ENCODE data around the gene KCP.

Gene KCP

DNA sequence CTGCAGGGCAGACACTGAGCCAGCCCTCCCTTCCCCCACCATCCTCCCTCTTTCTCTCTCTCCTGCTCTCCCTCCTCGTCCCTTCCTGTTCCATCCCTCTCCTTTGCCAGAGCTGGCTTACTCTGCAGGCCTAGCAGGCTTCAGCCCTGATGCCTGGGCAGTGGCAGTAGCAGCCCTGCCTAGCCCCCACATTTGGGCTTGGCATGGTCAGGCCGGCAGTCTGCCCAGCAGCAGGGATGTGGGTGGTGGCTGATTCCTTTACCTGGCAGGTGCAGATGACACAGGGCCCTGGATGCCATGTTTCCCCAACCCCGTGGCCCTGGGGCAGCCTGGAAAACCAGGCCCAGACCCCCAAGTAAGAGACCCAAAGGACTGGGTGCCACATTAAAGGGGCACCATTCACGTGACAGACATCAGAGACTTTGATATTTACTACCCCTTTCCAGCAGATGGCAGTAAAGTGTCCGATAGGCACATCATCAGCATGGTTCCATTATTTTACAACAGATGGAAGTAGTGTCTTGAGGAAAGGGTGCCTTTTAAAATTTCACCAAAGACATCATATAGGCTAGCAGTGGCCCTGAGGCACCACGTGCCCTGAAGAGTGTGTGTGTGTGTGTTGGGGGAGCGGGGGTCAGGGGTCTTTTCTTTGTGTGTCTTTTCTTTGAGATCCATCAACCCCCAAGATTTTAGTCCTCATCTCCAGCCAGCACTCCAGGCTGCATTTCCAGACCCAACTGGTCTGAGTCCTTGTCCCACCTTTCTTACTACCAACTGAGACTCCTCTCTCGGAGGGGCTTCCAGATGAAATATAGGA is 5.9 kb downstream of the KCP start:
- no peak for DNase-seq

DNA sequence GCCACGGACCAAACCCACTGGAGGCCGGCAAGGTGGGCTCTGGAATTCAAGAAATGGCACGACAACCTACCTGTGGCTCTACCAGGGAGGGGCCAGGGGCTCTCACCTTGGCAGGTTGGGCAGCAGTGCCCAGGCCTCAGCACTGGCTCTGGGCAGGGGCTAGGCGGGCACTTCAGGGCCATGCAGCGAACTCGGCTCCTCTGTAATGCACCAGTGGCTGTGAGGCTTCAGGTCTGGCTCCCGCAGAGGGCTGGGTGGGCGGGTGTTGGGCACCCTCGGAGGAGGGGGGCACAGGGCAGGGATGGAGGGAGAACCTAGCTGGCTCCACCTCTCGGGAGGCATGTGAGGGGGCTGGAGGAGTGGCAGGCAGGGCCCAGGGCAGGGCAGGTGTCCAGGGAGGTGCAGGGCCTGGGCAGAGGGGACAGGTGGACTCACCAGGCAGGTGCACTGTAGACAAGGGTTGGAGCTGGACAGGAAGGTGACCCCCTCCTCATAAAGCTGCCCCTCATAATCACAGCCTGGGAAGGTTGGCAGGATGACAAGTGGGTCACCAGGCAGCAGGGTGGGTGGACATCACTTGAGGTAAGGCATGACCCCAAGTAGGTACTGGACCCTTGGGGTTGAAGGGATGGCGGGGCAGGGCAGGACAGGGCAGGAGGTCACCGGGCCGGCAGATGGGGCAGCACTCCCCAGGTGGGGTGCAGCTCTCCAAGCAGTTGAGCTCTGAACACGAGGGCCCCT is 6.7 kb downstream of the KCP start:
- DNase-seq = no peak

DNA sequence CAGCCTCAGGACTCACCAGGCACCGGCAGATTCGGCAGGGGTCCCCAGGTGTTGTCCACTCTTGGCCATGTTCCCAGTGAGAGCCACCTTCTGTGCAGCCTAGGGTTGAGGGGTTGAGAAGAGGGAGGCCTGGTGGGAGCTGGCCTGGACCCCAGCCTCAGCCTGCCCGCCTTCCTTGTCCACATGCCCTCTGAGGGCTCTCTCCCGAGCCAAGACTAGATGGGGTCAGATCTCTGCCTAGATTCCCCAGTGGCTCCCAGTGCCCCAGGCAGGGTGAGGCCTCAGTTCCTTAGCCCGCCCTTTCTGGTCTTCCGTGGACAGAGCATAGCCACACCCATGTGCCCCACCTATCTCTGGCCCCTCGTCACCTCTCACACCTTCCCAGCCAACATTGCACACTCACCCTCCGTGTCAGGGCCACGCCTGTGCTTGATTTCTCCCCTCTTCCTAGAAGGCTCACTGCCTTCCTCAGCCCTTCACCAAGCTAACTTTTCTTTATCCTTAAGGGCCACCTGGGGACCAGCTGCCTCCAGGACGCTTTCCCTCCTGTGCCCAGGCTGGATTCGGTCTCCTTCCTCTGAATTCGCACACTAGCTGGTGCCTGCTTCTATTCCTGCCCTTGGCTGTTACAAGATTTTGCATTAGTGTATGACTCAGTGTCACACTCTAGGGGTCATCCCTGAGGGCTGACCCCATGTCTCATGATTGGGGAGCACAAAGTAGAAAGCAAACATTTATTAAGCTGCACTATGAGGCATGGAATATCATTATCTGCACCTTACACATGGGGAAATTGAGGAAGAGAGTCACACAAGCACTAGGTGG is 7.5 kb downstream of the KCP start:
- DNase-seq = no peak

DNA sequence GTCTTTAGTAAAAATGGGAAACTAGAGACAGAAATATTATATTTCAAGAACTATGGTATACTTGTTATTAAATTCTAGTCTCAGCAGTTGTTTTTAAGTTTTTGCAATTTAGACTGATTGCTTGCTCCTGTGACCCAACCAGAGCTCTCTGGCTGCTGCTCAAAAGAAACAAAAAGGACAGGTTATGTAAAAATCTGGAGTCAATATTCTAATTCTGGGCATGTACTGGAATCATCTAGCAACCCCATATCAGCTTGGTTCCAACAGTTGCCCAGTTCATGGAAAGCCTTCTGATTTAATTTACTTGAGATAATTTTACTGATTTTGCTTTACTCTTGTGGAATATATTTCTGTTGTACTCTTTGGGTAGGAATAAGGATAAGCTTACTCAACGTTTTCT is 10.3 kb downstream of the KCP start:
- DNase-seq = no peak

DNA sequence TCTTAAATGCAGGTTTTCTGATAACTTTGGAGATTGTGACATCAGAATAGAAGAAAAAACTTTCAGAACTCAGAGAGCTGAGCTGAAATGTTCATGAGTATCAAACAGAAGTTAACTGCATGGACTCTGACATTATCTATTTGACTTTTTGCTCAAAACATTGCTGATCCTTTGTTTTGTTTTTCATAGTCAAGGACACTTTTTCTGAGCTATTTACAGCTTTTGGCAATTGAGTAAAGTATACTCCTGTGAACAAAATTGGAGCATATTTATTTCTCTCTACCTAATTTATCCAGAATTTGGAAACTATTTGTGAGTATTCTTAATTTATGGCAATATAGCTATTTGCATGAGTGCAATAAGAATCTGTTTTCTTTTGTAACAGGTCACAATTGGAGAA is 11.1 kb downstream of the KCP start:
- DNase-seq = no peak

DNA sequence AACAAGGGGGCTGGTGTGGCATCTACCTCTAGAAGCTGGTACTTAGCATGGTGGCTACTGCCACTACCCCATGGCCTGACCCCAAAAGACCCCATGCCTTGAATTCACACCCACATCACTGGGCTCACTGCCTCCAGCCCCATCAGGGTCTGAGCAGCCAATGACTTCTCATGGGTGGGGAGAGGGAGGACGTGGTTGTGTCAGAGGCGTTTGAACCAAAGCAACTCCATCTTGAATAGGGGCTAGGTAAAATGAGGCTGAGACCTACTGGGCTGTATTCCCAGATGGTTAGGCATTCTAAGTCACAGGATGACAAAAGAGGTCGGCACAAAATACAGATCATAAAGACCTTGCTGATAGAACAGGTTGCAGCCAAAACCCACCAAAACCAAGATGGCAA is 15.2 kb downstream of the KCP start:
- no peak for DNase-seq

DNA sequence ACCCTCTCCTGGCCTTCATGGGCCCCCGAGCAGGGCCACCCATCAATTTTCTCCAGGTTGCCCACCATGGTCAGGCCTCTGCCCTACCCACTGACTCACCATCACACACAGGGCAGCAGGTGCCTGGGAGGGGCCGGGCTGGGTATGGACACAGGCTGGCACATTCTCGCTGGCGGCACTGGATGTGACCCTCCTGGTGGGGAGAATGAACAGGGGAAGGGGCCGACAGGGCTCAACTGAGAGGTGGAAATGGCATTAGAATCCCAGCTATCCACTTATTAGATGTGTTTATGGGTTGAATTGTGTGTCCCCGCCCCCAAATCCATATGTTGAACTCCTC is 16.4 kb downstream of the KCP start:
- no peak for DNase-seq

DNA sequence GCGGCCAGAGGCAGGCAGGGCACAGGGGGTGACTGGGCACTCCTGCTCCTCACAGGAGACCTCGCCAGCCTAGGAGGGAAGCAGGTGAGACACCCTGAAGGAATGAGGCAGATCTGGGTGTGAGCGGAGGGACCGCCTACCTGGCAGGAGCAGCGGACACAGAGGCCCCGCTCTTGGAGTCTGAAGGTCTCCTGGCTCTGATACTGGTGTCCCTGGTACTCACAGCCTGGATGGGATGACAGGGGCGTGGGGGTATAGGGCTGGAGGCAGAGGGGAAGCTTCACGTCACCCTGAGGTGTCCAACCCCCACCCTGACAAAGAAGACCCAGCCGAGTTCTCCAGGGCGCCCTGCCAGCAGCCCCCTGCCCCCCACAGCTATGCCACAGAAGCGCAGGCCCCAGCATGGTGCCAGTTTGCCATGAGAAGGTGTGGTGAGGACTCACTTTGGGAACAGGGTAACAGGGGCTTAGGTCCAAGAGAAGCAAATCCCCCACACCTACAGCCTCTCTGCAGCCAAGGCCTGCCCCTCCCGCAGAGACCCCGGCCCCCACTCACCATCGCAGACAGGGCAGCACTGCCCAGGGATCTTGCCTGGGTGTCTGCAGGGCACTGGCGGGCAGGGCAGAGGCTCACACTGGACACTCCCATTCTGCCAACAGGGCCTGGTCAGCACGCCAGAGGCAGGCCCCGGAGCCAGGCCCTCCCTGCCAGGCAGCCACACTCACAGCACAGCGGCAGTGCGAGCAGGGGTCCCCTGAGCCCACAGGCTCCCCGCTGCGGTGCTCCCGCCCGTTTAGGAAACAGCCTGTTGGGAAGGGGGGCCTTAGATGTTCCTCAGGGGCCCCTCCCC is 17.0 kb downstream of the KCP start:
- DNase-seq = no peak

DNA sequence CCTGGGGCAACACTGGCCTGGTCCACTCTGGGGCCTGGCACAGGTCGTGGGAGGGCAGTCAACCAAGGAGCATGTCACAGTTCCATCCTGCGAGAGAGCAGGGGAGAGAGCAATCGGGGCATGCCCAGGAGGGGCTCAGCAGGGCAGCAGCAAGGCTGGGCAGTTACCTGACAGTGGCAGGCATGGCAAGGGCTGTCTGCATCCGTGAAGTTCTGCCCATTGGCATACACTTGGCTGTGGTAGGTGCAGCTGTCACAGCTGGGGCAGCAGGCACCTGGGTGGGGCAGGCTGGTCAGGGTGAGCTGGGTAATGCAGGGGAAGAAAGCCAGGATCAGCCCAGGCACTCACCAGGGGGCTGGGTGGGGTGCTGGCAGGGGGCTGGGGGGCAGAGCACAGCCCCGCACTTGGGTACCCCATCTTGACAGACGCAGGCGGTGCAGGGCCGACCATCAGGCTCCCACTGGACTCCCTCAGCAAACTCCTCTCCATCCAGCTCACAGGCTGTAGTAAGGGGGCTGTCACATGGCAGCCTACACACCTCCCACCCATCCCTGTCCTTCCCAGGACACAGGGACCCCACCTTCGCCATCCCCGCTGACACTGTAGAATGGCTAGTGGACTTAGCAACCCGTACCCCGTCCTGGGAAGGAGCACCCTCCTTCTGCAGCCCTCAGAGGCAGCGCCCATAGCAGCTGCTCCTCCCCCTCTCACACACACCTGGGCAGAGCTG is 17.8 kb downstream of the KCP start:
- DNase-seq = no peak

DNA sequence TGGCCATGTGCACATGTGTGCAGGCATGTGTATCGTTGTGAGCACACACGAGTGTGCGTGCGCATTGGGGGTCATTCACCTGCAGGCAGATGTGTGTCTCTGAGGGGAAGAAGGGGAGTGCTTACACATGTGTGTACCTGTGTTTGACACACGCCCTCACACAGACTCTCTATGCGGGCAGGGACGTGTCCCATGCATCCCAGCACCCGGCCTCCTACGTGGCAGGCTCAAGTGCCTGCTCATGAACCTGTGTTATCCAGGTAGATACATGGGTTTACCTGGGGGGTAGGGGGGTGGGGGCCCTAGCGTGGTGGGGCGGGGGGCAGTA is 18.6 kb downstream of the KCP start:
- DNase-seq = no peak

DNA sequence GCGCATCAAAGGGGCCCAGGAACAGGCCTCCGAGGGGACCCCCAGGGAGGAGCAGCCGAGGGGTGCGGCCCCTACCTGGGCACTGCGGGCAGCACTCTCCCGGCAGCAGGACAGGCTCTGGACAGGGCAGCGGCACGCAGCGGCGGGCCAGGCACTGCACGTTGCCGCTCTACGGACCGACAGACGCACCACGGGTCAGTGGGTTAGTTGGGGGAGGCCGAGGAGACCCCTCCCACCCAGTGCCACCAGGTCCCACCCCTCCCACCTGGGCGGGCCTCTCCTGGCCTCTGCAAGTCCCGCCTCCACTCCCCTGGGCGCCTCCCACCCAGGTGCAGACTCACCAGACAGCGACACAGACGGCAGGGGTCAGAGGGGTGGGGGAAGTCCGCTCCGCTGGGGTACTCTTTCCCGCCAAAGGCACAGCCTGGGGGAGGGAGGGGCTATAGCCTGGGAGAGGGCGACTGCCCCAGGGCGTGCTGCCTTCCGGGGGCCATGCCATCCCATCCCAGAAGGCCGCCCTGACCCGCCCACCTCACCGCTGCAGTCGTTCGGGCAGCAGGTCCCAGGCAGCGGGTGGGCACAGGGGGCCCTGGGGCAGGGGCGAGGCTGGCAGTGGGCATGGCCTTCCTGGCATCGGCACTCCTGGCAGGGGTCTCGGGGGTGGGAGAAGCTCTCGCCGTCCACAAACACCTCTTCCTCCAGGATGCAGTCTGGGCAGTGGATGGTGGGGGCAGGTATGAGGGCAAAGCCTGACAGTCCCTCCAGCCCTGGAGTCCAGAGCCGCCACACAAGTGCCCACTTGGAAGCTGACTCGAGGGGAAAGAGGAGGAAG is 19.2 kb downstream of the KCP start:
- no peak for DNase-seq

DNA sequence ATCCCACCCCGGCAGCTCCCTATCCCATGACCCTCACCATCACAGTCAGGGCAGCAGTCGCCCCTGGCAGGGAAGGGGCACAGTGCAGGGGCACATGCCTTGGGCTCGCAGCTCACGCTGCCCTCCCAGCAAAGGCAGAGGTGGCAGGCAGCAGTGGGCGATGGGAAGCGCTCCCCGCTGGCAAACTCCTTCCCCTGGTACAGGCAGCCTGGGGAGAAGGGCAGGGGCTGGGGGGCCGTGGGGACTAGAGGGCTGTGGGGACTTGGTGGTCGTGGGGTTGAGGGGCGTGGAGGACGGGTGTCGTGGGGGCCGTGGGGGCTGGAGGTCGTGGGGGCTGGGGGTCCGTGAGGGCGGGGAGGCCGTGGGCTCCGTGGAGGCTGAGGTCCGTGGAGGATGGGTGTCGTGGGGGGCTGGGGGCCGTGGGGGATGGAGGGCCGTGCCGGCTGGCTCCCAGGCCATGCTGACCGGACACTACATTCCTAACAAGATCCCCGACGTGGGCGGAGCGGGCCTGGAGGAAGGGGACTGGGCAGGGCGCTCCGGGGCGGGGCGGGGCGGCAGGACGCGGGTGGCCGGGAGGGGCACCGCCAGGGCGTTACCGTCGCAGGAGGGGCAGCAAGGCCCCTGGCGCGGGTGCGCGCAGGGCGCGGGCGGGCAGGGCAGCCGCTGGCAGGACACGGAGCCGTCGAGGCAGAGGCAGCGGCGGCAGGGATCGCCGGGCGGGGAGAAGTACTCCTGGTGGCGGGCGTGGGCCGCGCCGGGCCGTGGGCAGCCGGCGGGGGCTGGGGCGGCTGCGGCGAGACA is 20.0 kb downstream of the KCP start:
- DNase-seq = no peak

DNA sequence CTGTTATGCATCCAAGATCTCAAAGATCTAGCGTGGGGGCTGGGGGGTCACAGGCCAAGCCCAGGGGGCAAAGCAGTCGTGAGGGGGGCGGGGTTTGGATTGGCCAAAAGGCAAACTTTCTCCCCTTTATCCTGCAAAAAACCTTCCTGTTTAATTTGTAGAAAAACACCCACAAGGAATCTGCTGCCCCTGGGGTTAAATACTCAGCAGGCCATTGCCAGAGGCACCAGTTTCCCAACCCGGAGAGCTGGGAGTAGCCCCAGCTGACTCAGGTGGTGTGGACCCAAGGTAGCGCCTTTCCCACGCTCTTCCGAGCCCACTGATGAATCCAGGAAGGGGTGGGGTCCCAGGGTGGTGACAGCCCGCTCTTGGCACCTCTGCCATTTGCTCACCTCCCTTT is 21.4 kb downstream of the KCP start:
- DNase-seq = no peak

DNA sequence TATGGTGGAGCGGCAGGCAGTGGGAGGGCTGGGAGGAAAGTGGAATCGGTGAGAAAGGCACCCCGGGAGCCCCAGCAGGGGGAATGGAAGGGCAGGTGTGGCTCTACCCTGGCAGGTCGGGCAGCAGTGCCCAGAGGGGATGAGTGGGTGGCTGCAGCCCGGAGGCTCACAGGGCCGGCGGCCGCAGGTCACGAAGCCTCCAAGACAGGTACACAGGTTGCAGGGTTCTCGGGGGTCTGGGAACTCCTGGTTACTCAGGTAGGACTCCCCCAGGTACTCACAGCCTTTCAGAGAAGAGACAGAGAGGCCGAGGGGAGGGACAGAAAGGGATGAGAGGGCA is 21.8 kb downstream of the KCP start:
- no peak for DNase-seq

DNA sequence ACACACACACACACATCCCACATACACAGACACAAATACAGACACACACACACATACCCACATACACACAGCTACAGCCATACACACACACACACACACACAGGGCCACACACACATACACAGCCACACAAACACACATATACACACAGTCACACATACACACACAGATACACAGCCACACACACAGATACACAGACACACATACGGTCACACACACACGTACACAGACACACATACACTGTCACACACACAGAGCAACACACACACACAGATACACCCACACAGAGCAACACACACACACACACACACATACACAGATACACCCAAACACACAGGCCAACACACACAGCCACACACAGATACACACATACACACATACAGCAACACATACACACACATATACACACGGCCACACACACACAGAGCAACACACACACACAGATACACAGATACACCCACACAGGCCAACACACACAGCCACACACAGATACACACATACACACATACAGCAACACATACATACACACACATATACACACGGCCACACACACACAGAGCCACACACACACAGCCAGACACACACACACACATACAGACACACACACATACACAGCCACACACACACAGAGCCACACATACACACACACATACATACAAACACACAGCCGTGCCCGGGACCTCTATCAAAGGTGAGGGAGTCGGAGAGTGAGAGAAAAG is 22.3 kb downstream of the KCP start:
- no peak for DNase-seq

DNA sequence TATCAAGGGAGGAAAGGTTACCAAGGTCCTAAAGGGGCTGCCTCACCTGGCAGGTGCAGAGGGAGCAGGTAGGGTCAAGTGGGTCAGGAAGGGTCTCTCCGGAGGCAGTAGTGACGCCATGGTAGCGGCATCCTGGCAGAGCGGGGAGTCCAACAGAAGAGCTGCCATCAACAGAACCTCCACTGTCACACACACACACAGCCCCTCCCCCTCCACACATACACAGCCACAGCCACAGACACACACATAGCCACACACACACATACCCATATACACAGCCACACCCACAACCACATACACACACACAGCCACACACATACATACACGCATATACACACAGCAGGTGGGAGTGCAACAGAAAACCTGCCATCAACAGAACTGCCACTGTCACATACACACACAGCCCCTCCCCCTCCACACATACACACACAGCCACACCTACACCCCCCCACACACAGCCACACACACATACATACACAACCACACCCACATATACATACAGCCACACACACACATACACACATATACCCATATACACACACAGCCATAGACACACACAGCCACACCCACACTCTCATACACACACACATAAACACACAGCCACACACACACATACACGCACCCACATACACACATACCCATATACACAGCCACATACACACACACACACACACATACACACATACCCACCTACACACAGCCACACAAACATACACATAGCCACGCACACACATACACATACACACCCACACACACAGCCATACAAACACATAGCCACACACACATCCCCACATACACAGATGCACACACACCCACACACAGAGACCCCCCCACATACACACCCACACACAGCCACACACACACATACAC is 23.1 kb downstream of the KCP start:
- DNase-seq = no peak

DNA sequence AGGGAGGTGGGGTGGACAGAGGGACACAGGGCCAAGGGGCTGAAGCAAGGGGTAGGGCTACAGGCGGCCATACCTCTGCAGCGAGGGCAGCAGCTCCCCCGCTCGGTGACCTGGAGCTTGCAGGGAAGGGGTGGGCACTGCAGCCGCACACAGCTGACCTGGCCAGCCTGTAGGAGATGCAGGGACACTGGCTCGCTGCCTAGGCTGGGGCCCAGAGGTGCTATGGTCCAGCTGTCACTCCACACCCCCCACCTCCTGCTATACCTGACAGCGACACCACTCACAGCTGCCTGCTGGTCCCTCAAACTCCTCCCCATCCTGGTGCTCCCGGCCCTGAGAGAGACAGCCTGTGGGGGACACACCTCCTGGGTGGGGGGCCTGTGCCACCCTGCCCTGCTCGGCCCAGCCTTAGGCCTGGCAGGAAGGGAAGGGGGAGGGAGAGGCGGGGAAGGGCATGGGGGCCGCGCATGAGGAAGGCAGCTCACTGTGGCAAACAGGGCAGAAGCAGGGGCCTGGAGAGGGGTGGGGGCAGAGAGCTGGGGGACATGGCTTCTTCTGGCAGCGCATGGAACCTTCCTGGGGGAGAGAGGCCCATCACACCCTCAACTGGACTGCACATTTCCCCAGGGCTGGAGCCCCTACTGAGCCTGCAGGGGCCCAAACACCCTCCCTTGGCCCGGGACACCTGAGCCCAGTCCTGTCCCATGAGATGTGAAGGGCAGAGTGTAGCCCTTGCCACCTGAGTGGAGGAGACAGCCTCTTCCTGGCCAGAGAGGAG is 23.9 kb downstream of the KCP start:
- no peak for DNase-seq

All from SIG-M5 (cell line).